Activated CD8-positive, alpha-beta T cell treated with anti-CD3 and anti-CD28 coated beads for 36 hours (primary cell): ENCODE results near the gene CLDN19. TPM values are rescaled to one million over a fixed set of nuclear protein-coding genes. Genes with fewer than 3 reads are reported as not detected.

Experiments used
- ATAC-seq: fragments of 200-7000 bp; cut with Tn5 transposase; one replicate; pipeline ENCODE4 v1.10.0; 2021; ENCODE audit warnings: mild to moderate bottlenecking, moderate library complexity
- CTCF ChIA-PET: fragments of 350-600 bp; sonication (Branson Sonifier 250); formaldehyde crosslinking; loops from one replicate; lab custom pipeline; 2021; ENCODE audit warnings: antibody characterized with exemption; lab: Charles Lee
- POLR2A ChIA-PET: fragments of 350-600 bp; sonication (Branson Sonifier 250); formaldehyde crosslinking; loops from one replicate; lab custom pipeline; 2021; ENCODE audit warnings: antibody characterized with exemption; lab: Charles Lee
- DNase-seq: peaks from one replicate; pipeline ENCODE4 v3.0.0-alpha.2; 2020
- H3K27ac Mint-ChIP-seq: one replicate; pipeline ENCODE4 v1.8.0; 2021; ENCODE audit warnings: mild to moderate bottlenecking, mixed read lengths
- H3K27me3 Mint-ChIP-seq: one replicate; pipeline ENCODE4 v1.8.0; 2021; ENCODE audit warnings: mixed read lengths
- H3K36me3 Mint-ChIP-seq: one replicate; pipeline ENCODE4 v1.8.0; 2021; ENCODE audit warnings: low read depth, mixed read lengths
- H3K4me1 Mint-ChIP-seq: one replicate; pipeline ENCODE4 v1.8.0; 2021; ENCODE audit warnings: low read depth, mixed read lengths
- H3K4me3 Mint-ChIP-seq: one replicate; pipeline ENCODE4 v1.8.0; 2021; ENCODE audit warnings: mild to moderate bottlenecking, moderate library complexity, mixed read lengths
- H3K9me3 Mint-ChIP-seq: one replicate; pipeline ENCODE4 v1.8.0; 2021; ENCODE audit warnings: mixed read lengths
- CTCF ChIP-seq: fragments of 200-600 bp; IDR thresholded peaks from one replicate; pipeline ENCODE4 v1.8.0; 2022; ENCODE audit warnings: antibody characterized with exemption, mild to moderate bottlenecking
- intact Hi-C: fragments of 100-400 bp; cut with micrococcal nuclease; formaldehyde crosslinking; loops from one replicate; pipeline ENCODE4 v1.10.0; 2022
- total RNA-seq, 2 experiments: library from RNA; stranded (reverse); gene quantifications; one replicate each; pipeline ENCODE4 v1.2.3, GENCODE V29; 2021

Gene CLDN19
- total RNA-seq, 2 experiments from 2014 or later = not detected

GRCh38 chr1:42742617-42743316 lies 2.7 kb upstream of the CLDN19 start:
- Mint-ChIP-seq H3K9me3 (no peaks in the 10 kb centered on the region), H3K4me3 (no peak overlapping the region), H3K27ac (no peak overlapping the region), H3K36me3 (no peaks in the 10 kb centered on the region), H3K27me3 (no peaks in the 10 kb centered on the region), H3K4me1 (no peaks in the 10 kb centered on the region)
- no peak for DNase-seq
- no peak for ATAC-seq
- intact Hi-C loops = no loop called here
- ChIA-PET CTCF (interaction anchor here (0.8 to 1.2 kb wide), 2 partner anchors 12 to 164 kb away, joined by 3 read pairs; no protein-coding TSS in a partner anchor), POLR2A (no interaction called here)
- TF ChIP-seq CTCF = no peak

DNA sequence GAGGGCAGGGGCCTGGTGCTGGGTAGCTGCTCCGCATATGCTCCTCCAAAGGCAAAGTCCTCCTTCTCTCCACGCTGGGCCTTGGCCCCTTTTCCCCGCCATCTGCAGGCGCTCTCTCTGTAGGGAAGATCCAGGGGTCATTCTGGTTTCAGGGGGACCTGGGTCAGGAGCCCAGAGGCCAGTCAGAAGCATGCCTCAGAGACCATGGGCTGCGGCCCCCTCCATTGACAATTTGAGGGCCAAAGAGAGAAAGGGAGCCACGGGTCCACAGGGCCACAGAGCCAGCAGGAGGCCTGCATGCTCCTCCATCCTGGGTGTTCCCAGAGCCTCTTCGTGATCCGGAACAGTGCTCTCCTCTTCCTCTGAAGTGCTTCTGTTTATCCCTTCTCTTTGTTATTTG lies 2.1 kb upstream of the CLDN19 start:
- ChIA-PET POLR2A (no interaction called here), CTCF (interaction anchor here (0.8 kb wide), 1 partner anchor 12 kb away, joined by 3 read pairs; no protein-coding TSS in a partner anchor)
- no peaks in the 10 kb centered on the region for H3K36me3 Mint-ChIP-seq
- TF ChIP-seq CTCF = no peak
- peaks cover 3% of the 10 kb centered on the region for H3K4me1 Mint-ChIP-seq
- ATAC-seq = no peak
- no peaks in the 10 kb centered on the region for H3K9me3 Mint-ChIP-seq
- no peak overlapping the region for H3K27ac Mint-ChIP-seq
- no peak overlapping the region for H3K4me3 Mint-ChIP-seq
- intact Hi-C loops = no loop called here
- H3K27me3 Mint-ChIP-seq = no peaks in the 10 kb centered on the region
- no peak for DNase-seq

DNA sequence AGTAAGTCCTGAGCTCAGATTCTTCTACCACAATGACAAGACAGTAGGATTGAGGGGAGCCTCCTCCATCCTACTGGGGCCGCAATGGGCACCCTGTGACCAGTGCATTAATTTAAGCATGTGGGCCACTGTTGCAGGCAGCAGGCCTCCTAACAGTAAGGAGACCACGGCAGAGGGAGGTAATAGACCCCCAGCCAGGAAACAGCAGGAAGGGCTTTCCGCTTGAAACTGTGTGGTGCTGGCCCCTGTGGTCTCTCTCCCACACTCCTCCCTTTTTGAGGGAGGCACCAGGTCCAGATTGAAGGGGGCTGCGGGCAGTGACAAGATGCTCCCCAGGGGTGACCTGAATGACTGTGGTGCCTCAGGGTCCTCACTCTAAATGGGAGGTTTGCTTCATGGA lies 1.7 kb upstream of the CLDN19 start:
- Mint-ChIP-seq H3K9me3 (no peaks in the 10 kb centered on the region), H3K27ac (no peak overlapping the region), H3K4me3 (no peak overlapping the region), H3K27me3 (no peaks in the 10 kb centered on the region), H3K36me3 (no peaks in the 10 kb centered on the region), H3K4me1 (peaks cover 7% of the 10 kb centered on the region)
- ChIA-PET CTCF (no interaction called here), POLR2A (no interaction called here)
- intact Hi-C loops = no loop called here
- TF ChIP-seq CTCF = no peak
- DNase-seq = no peak
- ATAC-seq = no peak

DNA sequence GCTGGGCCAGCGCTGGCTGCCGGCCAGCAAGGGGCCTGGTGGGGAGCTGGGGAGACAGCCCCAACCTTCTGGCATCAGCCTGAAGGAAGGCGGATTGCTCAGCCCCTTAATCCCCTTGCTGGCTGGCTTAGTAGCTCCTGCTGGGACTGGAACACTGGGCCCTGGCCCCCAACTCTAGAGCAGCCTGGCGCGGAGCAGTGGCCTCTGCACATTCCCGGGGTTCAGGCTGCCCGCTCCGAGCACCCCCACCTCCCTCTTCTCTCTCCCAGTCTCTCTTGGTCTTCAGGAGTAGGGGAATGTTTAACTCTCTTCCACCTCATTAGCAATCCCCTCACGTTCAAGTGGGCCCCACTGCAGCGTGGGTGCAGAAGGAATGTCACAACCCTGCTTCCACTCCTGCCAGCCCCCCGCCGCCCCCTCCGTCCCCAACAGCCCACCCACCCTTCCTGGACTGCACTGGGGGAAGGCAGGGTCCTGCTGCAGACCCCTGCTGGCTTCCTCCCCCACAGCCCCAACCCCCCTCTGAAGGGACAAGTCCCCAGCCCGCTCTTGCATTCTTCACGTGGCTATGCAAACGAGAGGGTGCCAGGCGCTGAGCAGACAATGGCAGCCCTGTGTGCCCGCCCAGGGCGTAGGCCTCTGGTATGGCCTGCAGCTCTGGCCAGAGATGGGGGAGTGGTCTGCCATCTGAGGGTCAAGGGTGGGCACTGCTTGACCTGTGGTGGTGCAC lies 980 bp upstream of the CLDN19 start:
- H3K36me3 Mint-ChIP-seq = no peaks in the 10 kb centered on the region
- CTCF ChIA-PET = no interaction called here
- DNase-seq = no peak
- no peaks in the 10 kb centered on the region for H3K27me3 Mint-ChIP-seq
- no peak for TF ChIP-seq CTCF
- no peaks in the 10 kb centered on the region for H3K9me3 Mint-ChIP-seq
- peaks cover 7% of the 10 kb centered on the region for H3K4me1 Mint-ChIP-seq
- no peak overlapping the region for H3K27ac Mint-ChIP-seq
- POLR2A ChIA-PET = no interaction called here
- intact Hi-C loops = no loop called here
- H3K4me3 Mint-ChIP-seq = no peak overlapping the region
- ATAC-seq = no peak

- DNase-seq (no peak), ATAC-seq (no peak)
- ChIA-PET POLR2A (interaction anchor here (1.3 kb wide), 1 partner anchor 20 kb away, joined by 4 read pairs; no protein-coding TSS in a partner anchor), CTCF (interaction anchor here (0.6 to 1.1 kb wide), 2 partner anchors 8 to 564 kb away, joined by 3 read pairs; no protein-coding TSS in a partner anchor)
- intact Hi-C loops = no loop called here
- Mint-ChIP-seq H3K27me3 (no peaks in the 10 kb centered on the region), H3K4me3 (no peak overlapping the region), H3K4me1 (peaks cover 7% of the 10 kb centered on the region), H3K36me3 (no peaks in the 10 kb centered on the region), H3K27ac (no peak overlapping the region), H3K9me3 (no peaks in the 10 kb centered on the region)
- TF ChIP-seq CTCF = no peak
Observed at GRCh38 chr1:42738678-42739226, 1.3 kb downstream of the CLDN19 start.
